ENCODE measurements around the gene REELD1.

DNA sequence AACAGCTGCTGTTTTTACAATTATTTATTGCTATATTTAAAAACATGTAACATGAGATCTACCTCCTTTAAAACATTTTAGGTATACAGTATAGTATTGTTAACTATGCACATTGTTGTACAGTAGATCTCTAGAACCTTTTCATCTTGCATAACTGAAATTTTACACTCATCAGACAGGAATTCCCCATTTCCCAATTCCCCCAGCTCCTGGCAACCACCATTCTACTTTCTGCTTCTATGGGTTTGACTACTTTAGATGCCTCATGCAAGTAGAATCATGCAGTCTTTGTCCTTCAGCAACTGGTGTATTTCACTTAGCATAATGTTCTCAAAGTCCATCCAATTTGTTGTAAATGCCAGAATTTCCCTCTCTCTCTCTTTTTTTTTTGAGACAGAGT is 48.5 kb upstream of the REELD1 start:
- no peak for TF ChIP-seq EZH2 (IDR thresholded peaks at IDR 0.05; ENCODE audit: low read length, missing control alignments)
- TF ChIP-seq, protein P1, sequence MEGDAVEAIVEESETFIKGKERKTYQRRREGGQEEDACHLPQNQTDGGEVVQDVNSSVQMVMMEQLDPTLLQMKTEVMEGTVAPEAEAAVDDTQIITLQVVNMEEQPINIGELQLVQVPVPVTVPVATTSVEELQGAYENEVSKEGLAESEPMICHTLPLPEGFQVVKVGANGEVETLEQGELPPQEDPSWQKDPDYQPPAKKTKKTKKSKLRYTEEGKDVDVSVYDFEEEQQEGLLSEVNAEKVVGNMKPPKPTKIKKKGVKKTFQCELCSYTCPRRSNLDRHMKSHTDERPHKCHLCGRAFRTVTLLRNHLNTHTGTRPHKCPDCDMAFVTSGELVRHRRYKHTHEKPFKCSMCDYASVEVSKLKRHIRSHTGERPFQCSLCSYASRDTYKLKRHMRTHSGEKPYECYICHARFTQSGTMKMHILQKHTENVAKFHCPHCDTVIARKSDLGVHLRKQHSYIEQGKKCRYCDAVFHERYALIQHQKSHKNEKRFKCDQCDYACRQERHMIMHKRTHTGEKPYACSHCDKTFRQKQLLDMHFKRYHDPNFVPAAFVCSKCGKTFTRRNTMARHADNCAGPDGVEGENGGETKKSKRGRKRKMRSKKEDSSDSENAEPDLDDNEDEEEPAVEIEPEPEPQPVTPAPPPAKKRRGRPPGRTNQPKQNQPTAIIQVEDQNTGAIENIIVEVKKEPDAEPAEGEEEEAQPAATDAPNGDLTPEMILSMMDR (conservative IDR thresholded peaks at IDR 0.05 in 1 of 2, IDR thresholded peaks at IDR 0.05 in 1 of 2; ENCODE audit: low read depth in 1 of 2, low read length in 2 of 2), result no peak
